Nephron progenitor cell (in vitro differentiated cells): ENCODE results near the gene KCNN4.

Source experiments
- DNase-seq: peaks from one replicate; pipeline ENCODE4 v3.0.0; 2021
- H3K27ac Mint-ChIP-seq: 2 replicates; pipeline ENCODE4 v1.8.0; 2021; ENCODE audit warnings: mild to moderate bottlenecking, moderate library complexity, mixed read lengths
- H3K27me3 Mint-ChIP-seq: 2 replicates; pipeline ENCODE4 v1.8.0; 2021; ENCODE audit warnings: mild to moderate bottlenecking, low read depth, mixed read lengths; ENCODE audit not compliant: poor library complexity
- H3K36me3 Mint-ChIP-seq: 2 replicates; pipeline ENCODE4 v1.8.0; 2021; ENCODE audit warnings: low read depth, mixed read lengths
- H3K4me1 Mint-ChIP-seq: 2 replicates; pipeline ENCODE4 v1.8.0; 2021; ENCODE audit warnings: mixed read lengths
- H3K4me3 Mint-ChIP-seq: 2 replicates; pipeline ENCODE4 v1.8.0; 2021; ENCODE audit warnings: mild to moderate bottlenecking, moderate library complexity, mixed read lengths
- H3K9me3 Mint-ChIP-seq: 2 replicates; pipeline ENCODE4 v1.8.0; 2021; ENCODE audit warnings: mild to moderate bottlenecking, moderate library complexity, mixed read lengths
- TF ChIP-seq, protein P1 (sequence below): fragments of 200-600 bp; sonication (generic); IDR thresholded peaks from 2 replicates; pipeline ENCODE4 v1.5.0; 2021; ENCODE audit warnings: antibody characterized with exemption

KCNN4 gene

DNA sequence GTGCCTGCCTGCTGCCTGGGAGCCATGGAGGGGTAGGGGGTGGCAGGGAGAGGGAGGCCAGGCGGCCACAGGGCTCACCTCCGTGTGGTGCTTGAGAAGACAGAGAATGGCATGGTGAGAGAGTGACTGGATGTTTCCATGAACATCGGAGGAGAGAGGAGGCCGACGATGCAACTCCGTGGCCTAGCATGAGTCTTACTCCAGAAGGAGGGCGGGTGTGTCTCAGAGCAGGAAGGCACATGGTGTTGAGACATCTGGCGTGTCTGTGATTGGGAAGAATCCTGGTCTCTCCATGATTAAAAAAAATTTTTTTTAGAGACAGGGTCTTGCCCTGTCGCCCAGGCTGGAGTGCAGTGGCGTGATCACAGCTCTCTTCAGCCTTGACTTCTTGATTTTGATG lies 59.8 kb downstream of the KCNN4 start:
- no peaks in the 10 kb centered on the region for H3K36me3 Mint-ChIP-seq

DNA sequence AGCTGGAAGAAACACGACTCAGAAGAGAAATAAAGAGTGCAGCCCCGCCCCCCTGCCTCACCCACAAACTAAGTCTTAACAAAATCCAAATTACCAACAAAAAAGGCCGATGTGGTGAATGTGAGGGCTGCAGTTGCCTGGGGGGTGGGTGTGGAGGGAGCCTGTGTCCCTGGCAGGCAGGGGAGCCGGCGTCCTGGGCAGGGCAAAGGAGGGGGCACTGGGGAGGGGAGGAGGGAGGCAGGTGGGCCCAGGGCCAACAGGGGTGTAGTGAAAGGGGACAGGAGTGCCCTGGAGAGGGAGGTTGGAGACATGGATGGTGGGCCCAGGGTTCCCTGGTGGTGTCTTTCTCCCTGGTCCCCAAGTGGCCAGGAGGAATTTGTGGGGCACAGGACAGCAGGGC lies 60.9 kb downstream of the KCNN4 start:
- no peak for DNase-seq
- Mint-ChIP-seq H3K4me3 (no peak overlapping the region), H3K27me3 (peaks cover 4% of the 10 kb centered on the region), H3K36me3 (no peaks in the 10 kb centered on the region), H3K9me3 (no peaks in the 10 kb centered on the region), H3K4me1 (no peaks in the 10 kb centered on the region), H3K27ac (no peak overlapping the region)
- TF ChIP-seq, protein P1, sequence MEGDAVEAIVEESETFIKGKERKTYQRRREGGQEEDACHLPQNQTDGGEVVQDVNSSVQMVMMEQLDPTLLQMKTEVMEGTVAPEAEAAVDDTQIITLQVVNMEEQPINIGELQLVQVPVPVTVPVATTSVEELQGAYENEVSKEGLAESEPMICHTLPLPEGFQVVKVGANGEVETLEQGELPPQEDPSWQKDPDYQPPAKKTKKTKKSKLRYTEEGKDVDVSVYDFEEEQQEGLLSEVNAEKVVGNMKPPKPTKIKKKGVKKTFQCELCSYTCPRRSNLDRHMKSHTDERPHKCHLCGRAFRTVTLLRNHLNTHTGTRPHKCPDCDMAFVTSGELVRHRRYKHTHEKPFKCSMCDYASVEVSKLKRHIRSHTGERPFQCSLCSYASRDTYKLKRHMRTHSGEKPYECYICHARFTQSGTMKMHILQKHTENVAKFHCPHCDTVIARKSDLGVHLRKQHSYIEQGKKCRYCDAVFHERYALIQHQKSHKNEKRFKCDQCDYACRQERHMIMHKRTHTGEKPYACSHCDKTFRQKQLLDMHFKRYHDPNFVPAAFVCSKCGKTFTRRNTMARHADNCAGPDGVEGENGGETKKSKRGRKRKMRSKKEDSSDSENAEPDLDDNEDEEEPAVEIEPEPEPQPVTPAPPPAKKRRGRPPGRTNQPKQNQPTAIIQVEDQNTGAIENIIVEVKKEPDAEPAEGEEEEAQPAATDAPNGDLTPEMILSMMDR = no peak

More for the DNA sequence above, 59.8 kb downstream of the KCNN4 start:
- DNase-seq = no peak
- TF ChIP-seq, protein P1 = no peak
- Mint-ChIP-seq H3K9me3 (no peaks in the 10 kb centered on the region), H3K27ac (peak overlapping the region; percentile 65), H3K4me3 (no peak overlapping the region), H3K27me3 (peaks cover 4% of the 10 kb centered on the region), H3K4me1 (no peaks in the 10 kb centered on the region)

DNA sequence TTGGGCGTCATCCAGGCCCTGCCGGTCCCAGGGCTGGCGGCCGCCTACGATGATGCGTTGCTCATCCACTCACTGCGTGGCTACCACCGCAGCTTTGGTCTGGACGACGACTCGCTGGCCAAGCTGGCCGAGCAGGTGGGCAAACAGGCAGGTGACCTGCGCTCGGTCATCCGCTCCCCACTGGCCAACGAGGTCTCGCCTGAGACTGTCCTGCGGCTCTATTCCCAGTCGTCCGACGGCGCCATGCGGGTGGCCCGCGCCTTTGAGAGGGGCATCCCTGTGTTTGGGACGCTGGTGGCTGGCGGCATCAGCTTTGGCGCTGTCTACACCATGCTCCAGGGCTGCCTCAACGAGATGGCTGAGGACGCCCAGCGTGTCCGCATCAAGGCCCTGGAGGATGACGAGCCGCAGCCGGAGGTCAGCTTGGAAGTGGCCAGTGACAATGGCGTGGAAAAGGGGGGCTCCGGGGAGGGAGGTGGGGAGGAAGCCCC lies 61.4 kb downstream of the KCNN4 start:
- Mint-ChIP-seq H3K9me3 (no peaks in the 10 kb centered on the region), H3K4me3 (no peak overlapping the region), H3K36me3 (no peaks in the 10 kb centered on the region), H3K27ac (no peak overlapping the region), H3K4me1 (no peaks in the 10 kb centered on the region), H3K27me3 (peaks cover 4% of the 10 kb centered on the region)
- TF ChIP-seq, protein P1 = no peak
- no peak for DNase-seq

DNA sequence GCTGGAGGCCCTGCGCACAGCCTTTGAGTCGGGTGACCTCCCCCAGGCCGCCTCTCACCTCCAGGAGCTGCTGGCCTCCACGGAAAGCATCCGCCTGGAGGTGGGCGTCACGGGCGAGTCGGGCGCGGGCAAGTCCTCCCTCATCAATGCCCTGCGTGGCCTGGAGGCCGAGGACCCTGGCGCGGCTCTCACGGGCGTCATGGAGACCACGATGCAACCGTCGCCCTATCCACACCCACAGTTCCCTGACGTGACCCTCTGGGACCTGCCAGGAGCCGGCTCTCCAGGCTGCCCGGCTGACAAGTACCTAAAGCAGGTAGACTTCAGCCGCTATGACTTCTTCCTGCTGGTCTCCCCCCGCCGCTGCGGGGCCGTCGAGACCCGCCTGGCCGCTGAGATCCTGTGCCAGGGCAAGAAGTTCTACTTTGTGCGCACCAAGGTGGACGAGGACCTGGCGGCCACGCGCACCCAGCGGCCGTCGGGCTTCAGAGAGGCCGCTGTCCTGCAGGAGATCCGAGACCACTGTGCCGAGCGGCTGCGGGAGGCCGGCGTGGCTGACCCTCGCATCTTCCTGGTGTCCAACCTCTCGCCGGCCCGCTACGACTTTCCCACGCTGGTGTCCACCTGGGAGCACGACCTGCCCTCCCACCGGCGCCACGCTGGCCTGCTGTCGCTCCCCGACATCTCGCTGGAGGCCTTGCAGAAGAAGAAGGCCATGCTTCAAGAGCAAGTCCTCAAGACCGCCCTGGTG lies 62.0 kb downstream of the KCNN4 start:
- H3K9me3 Mint-ChIP-seq = no peaks in the 10 kb centered on the region
- no peak overlapping the region for H3K4me3 Mint-ChIP-seq
- H3K27ac Mint-ChIP-seq = no peak overlapping the region
- H3K4me1 Mint-ChIP-seq = no peaks in the 10 kb centered on the region
- TF ChIP-seq, protein P1 = no peak
- H3K36me3 Mint-ChIP-seq = no peaks in the 10 kb centered on the region
- DNase-seq = no peak
- peaks cover 4% of the 10 kb centered on the region for H3K27me3 Mint-ChIP-seq
